GM18861 (cell line): Measurements from ENCODE around the gene ZNF831.

Source experiments
- ATAC-seq: cut with Tn5 transposase; IDR thresholded peaks from one replicate; pipeline ENCODE4 v1.9.1; 2021; ENCODE audit not compliant: unreplicated experiment

The ZNF831 gene

DNA sequence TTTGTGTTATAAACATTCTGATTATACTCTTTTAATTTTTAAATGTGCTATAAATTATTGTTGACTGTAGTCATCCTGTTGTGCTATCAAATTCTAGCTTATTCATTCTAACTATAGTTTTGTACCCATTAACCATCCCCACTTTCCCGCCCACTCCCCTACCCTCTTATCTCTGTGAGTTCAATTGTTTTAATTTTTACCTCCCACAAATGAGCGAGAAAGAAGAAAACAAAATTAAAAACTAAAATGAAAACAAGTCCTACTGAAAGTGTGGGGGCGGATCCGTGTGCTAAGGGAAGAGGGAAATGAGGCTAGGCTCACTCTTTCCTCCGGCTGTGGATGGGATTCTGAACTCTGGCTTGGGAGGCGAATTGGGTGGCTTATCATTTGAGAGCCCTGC, 6.6 kb upstream of the ZNF831 start:
- no peak for ATAC-seq

DNA sequence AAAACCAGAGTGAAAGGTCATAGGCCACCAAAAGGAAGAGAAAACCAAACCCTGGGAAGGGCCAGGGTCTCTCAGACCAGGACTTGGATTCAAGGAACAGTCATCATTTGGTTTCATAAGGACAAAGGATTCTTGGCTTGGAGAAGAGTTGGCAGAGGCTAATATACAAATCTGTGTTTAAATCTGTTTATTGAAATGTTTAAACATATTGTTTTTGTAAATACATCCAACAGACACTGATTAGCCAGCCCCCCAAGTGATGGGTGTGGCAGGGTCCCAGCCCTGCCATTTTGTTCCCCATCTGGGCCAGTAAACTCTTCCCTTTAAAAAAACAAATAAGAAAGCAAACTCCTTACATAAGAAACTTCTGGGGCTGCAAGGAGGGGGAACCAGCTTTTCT, 6.1 kb upstream of the ZNF831 start:
- no peak for ATAC-seq

DNA sequence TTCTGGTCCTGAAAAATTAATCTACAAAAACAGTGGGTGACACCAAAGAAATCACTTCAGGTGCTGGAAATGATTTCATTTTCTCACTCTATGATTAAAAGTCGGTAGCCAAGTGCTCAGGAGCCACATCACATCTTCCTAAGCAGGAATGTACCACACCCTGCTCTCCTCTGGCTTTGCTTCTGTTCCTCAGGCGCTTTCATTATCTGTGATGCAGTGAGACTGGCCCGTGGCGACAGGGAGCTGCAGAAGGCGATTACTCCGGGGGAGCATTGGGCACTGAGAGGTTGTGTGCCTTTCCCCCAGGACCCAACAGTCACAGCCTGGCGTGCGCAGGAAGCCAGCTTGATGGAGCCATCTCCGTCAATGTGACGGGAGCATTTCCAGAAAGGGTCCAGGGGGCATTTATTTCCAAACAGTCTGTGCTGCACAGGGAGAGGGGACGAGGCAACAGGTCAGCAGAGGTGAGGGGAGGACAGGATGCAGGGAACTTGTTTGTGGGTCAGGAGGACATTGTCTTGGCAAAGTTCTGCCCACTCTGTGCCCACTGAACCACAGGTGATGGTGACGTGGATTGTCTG, 5.6 kb upstream of the ZNF831 start:
- no peak for ATAC-seq

DNA sequence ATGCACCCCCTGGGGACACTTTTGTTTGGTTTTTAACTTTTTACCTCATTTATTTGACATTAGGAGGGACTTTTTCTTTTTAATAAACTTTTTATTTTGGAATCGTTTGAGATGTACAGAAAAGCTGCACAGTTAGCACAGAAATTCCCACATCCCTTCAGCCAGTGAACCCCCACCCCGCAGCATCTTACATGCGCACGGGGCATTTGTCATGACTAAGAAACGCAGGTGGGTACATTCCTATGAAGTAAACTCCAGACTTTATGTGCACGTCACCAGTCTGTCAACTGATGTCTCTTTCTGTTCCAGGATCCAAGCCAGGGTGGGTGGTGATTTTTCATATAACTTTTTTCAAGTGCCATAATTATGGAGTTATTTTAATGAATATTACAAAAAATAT, 4.9 kb upstream of the ZNF831 start:
- no peak for ATAC-seq

DNA sequence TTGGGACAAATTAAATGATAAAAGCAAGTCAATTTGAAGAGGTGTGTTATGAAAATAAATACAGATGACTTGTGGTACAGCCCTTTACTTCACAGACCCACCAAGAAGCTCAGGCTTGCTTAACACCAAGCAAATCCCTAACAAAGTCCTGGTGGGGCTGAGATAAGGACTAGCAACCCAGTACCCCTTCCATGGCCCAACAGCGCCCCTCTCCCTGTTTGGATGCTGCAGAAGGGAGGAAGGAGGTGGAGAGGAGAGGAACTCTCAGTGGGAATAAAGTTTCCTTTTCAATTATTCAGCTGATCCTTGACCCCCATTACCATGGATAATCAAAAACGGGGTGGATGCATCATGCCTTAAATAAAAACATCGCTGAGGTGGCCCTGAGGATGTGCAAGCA, 4.5 kb upstream of the ZNF831 start:
- ATAC-seq: no peak

DNA sequence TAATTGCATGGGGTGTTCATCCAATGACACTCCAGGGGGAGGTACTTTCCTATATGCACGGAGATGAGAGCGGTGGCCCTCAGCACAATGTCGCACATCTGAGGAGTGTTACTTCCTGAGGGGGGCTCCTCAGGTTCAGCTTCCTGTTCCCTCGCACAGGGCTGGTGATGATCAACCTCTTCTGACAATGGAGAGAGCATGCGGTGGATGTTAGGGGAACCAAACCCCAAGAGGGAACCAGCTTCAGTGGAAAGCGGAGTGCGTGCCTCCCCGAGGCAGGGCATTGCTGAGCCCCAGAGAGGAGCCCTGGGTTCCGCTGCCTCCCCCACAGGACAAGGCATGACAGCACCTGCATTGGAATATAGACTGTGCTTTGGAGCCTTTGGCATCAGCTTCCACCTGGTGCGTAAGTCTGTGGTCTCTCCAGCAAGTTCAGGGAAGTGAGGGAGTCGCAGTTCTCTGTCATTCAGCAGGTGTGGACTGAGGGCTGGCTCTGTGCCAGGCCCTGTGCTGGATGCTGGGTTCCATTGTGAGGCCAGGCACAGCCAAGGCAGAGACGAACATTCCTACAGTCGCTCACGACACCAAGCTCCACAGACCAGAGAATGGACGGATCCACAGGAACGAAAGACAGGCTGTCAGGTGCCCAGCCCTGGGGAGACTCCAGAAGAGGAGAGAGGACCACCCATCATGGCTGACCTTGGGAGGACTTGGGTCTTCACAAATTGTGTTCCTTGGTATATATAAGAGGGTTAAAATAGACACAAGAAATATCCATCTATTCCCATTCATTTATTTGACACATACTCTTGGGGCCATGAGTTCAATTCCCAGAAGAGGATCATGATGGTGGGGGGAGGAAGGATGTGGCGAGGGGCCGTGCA, 3.9 kb upstream of the ZNF831 start:
- no peak for ATAC-seq

DNA sequence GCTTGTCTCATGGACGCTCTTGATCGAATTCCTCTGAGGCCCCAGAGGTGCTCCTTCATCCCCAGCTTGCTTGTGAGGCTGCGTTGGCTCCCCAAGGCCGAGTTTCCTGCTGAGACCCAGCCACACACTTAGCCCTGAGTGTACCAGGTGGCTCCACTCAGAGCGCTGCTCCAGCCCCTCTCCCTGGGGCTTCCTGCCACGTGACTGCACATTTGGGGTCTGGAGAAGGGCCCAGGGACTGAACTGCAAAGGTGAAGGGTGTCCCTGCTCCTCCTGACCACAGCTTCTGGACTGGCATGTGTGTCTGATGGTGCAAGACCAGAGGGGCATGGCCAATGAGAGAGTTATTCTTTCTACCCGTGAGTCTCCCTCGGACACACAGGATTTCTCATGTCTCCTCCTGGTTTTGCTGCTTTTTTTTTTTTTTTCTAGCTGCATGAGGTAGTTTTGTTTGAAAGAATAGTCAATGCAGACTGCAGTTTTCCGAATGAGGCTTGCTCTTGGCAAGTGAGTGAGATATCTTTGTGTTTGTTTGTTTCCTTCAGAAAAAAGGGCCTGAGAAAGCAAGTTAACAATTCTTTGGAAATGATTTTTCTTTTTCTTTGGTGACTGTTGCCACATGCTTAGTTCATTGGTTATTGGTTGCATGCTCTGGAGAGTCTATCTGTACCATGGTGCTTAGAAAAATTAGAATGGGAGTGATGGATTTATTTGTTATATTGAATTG, 3.1 kb upstream of the ZNF831 start:
- ATAC-seq: no peak

DNA sequence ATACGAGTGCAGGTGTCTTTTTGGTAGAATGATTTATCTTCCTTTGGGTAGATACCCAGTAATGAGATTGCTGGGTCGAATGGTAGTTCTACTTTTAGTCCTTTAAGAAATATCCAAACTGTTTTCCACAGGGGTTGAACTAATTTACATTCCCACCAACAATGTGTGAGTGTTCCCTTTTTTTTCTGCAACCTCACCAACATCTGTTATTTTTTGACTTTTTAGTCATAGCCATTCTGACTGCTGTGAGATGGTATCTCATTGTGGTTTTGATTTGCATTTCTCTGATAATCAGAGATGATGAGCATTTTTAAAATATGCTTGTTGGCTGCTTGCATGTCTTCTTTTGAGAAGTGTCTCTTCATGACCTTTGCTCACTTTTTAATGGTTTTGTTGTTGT, 1.9 kb upstream of the ZNF831 start:
- ATAC-seq: no peak

DNA sequence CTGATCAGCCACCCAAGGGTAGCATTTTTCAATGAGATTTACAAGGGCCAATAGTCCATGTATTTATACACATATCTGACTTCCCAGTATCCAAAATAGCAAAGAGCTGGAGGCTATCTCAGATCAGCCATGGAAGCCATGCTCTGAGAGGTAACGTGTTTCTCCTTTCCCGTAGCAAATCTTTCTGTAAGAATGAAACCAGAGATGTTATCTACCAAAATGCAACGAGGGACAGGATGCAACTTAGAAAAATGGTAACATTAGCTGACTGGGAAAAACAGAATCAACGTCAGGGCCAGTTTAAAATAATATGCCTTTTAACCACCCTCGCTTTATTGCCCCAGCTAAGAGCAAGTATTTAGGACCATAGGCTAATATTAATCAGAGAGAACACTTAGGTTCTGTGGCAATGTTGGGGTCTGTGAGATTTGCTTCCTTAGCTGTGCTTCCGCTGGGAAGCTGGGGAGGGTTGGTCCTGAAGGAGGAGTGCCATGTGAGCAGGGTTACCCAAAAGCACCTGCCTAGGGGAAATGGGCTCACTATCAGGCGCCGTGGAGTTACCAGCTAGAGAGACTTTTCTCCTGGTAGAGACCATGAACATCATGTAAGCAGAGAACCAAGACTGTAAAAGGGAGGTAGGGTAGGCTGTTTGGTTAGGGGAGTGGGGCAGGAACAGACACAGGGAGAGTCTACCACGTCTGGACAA, 1.2 kb downstream of the ZNF831 start:
- ATAC-seq: no peak

DNA sequence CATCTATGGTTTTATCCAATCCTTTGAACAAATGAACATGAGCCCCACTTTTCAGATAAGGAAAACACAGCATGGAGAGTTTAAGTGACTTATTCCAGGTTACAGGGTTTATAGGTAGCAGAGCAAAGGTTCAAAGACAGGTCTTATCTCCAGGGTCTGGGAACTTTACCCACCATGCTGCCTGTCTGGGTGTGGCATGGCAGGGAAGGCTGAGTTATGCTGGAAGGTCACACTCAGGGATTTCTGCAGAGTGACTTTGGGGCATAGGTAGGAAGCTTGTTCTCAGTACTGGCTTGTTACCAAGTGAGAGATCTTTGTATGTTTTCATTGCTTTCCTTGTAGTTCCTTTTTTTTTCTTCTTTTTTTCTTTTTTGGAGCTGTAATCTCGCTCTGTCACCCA, 1.8 kb downstream of the ZNF831 start:
- no peak for ATAC-seq

DNA sequence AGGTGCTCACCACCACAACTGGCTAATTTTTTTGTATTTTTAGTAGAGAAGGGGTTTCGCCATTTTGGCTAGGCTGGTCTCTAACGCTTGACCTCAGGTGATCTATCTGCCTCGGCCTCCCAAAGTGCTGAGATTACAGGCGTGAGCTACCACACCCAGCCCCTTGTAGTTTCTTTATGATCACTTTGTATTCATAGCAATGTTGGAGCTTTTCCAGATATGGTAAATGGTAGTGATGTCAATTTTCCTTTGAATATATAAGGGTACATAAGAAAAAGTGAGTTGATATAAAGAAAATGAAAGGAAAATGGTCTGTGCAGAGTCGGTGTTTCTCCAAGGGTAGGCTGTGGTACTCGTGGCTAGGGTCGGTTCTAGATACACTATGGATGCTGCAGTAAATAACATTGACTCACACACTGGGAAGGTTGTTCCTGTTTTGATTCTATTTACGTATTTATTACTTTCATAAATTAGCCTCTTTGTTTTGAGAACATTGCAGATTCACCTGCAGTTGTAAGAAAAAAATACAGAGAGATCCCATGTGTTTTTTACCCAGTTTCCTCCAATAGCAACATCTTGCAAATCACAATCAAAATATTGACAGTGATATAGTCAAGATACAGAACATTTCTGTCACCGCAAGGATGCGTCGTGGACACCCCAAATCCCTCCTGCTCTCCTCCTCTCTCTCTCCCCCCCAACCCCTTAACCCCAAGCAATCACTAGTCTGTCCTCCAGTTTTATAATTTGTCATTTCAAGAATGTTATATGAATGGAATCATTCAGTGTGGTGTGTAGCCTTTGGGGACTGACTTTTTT, 2.5 kb downstream of the ZNF831 start:
- ATAC-seq: no peak

DNA sequence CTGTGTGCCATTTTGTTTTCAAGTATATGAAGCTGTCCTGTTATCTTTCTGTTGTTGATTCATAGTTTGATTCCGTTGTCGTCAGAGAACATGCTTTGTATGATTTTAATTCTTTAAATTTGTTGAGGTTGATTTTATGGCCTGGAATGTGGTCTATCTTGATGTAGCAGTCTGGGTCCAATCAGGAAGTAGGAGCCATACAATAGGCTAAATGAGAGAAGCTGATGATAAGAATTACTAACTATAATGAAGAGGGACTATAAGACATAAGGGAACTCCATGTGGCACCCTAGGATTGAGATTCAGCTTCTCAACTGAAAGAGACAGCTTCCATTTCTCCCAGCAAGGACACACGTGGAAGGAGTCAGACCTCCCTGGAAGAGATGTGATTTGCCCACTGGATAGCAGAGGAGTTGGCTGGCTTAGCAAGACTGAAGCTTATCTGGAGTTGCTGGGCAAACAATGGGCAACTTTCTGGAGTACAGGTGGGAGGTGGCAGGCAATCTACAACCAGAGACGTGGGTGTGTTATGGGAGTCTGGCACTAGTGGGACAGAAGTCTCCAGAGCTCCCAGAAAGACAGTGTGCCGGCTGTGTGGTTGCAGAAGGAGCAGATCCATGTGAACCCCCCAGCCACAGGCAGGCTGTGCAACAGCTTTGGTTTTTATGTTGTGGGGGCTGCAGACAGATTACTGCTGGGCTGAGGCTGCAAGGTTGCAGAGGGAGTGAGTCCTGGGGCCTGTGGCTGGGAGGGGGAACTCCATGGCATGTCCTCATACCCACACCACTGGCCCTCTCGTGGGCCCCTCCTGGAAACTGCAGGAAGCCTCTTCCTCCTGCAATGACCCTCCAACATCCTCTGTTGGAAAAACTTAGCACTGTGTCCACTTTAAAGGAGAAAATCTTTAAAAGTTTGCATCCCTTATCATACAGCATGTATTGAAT, 7.1 kb downstream of the ZNF831 start:
- no peak for ATAC-seq

DNA sequence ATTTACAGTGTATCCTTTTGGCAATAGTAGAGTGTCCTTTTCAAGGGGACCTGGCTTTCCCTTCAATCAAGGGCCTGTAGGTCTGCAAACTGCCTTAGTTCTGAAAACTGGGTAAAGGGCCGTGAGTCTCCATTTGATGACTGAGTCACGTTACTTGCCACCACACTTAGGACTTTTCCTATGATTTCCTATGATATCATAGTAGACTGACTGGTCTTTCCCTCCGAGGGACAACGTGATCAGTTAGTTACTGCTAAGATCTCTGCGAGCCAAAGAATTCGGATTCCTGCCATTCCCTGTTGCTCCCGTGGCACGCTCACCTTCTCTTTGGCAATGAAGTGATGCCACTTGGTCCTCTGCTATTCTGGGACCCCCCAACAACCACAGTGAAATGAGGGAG, 8.4 kb downstream of the ZNF831 start:
- no peak for ATAC-seq

DNA sequence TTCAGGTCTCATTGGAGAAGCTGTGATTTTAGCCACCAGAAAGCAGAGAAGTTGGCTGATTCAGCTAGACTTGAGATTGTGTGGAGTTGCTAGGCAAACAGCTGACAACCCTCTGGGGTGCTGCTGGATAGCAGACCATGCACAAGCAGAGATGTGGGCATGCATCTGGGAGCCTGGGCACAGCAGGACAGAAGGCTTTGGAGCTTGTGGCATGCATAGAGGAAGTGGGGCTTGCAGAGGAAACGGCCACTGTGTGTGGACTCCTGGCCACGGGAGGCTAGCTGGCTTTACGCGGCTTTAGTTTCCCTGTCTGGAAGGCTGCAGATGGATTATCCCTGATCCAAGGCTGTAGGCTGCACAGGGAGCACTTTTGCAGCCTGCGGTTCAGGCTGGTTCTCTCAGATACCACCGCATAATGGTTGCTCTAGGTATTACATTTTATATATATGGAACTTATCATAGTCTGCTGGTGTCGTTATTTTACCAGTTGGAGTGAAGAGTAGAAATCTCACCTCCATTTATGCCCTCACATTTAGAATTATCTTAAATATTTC, 10.4 kb downstream of the ZNF831 start:
- ATAC-seq: no peak

DNA sequence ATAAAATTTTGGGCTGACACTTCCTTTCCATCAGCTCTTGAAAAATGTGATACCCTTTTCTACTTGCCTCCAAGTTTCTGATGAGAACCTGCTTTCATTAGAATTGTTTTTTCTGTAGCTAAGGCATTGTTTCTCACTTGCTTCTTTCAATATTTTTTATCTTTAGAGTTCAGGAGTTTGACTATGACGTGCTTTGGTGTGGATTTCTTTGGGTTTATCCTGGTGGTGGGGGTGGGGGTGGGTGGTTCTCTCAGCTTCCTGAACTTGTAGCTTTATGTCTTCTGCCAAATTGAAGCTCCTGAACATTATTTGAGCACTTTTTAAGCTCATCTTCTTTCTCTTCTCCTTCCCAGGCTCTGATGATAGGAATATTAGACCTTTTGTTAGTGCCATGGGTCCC, 11.4 kb downstream of the ZNF831 start:
- ATAC-seq: no peak

DNA sequence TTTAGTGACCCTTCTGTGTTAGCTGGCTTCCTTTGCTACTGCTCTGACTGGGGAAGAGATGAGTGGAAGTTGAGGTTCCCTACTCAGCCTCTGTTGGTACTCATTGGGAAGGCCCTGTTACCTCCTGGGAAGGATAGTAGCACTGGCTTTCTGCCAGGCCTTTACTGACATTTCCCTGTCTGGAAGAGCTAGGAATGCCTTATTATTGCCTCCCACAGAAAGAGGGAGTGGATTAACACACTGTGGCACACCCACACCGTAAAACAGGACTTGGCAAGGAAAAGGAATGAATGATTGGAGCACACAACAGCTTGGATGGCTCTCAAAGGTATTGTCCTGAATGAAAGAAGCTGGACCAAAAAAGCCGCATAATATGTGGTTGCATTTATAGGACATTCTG, 12.2 kb downstream of the ZNF831 start:
- ATAC-seq: no peak

DNA sequence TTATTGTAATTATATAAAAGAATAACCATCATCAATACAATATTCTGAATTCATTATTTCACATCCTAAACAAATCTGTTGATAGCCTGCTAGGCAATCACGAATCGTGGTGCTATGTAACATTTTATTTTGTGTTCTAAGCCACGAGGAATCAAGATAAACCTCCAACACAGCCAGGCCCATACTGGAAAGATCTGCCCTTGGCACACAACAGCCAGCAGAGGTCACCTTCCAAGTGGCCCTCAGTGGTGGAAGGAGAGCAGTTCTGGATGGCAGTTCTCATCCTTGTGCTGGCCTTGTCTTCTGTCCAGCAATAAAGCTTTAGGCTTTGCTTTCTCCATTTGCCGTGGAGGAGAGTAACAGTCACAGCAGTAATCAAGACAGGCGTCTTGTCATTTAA, 13.2 kb downstream of the ZNF831 start:
- ATAC-seq: no peak

DNA sequence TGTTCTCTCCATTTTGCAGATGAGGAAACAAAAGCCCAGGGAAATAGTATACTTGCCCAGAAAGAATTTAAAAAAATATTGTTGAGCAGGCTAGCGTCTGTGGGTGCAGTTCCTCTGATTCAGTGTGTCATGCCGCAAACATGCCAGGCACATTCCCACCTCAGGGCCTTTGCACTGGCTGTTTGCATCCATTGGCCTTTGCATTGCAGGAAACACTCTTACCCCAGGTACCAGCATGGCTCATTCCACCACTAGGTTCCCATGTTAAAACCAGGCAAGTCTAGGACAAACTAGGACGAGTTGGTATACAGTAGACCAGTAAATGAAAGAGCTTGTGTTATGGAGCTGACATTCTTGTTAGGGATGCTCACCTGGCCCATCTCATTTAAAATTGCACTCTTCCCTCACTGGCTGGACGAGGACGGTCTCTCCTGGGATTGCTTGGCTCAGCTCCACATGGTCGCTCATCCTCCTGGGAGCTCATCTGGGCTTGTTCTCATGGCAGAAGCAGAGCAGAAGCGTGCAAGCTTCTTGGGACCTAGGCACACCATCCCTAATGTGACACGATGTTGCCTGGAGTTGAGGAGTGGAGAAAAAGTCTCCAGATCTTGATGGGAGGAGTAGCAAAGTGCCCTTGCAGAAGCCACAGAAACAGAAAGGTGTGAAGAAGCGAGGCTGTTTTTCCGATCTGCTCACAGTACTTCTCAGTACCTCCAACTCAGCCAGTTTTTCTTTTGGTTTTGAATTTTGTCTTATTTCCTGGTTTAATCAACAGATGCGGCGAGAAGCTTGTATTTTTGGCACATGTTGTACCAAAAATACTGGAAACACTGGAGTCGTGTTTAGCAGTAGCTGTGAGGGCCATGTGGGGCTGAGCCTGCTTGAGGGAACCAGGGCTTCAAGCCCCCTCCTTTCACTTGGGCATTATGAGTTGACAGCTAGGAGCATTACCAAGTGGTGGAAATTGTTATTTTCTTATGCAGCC, 13.9 kb downstream of the ZNF831 start:
- ATAC-seq: no peak
